GM19099 (cell line): ENCODE results near the gene C5AR2.

Source experiments
- POLR2A ChIP-seq: IDR thresholded peaks from 3 replicates; pipeline ENCODE4 v1.6.1; 2011; ENCODE audit warnings: low read depth; ENCODE audit not compliant: insufficient read length; ENCODE audit errors: extremely low read depth

The C5AR2 gene

DNA sequence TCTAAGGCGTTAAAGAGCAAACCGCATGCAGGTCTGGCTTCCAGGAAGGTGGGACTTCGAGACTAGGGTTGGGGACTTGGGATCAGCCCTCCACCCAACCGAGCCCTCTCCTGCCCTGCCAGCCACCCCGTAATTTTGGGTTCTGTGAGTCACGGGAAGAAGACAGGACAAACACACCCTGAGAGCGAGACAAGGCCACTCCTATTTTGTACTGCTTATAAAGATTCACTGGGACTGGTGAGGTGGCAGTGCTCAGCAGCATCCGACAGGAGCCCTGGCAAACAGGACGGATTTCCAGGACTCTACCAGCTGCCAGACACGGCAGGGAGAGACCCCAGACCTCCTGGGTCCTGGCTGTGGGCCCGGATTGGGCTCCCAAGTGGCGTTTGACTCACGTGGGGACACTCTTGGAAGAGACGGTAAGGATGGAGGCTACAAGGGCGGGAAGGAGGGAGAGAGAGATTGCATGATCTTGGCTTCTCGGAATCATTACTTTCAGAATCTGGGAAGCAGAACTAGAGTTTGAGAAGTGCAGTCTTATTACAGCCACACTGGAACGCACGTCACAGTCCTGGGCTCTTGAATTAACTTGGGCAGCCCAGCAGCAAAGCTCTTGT, at the start of gene C5AR2:
C5AR2 (plus strand) TSS at position 245 of the 617 bp plus-strand sequence. CDS start 8,625 bp downstream, outside the sequence.
- TF ChIP-seq POLR2A: no peak

DNA sequence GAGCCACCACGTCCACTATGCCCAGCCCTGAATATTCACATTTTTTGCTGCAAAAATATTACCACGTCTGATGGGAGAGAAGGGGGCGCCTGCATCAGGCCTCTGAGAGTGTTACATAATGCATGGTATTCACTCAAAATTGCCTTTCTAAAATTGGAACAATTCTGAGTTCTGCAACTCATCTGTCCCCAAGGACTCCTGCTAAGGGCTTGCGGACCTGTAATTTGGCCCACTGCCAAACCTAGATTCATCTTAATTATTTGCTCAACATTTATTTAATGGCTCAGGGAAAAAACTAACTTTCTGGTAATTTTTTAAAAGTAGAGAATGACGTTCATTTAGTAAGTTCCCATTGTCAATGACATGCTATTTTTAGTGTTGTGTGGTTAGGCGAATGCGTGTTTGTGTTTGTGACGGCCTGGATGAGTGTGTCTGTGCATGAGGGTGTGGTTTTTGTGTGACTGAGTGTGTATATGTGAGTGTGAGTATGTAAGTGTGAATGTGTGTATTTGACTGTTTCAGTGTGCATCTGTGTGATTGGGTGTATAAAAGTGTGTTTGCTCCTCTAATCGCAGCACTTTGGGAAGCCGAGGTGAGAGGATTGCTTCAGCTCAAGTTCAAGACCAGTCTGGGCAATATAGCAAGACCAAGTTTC, 48.4 kb upstream of the C5AR2 start:
- TF ChIP-seq POLR2A: no peak

DNA sequence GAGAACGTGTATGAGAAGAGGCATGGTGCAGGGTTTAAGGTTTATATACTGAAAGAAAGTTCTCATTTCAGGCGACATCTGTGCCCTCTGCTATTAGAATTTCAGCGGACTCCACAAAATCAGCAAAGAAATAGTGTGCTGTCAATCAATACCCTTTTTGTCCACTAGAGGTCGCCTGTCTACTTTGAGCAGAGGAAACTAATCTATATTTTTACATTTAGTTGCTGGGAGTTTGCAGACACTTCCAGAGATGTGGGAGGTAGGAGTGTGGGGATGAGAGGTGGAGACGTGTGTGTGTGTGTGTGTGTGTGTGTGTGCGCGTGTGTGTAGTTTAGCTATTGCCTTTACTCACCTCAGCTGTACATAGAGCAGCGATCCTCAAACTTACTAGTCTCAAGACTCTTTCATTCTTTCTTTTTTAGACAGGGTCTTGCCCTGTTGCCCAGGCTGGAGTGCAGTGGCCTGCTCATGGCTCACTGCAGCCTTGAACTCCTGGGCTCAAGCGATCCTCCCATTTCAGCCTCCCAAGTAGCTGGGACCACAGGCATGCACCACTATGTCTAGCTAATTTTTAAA, 47.6 kb upstream of the C5AR2 start:
- no peak for TF ChIP-seq POLR2A

DNA sequence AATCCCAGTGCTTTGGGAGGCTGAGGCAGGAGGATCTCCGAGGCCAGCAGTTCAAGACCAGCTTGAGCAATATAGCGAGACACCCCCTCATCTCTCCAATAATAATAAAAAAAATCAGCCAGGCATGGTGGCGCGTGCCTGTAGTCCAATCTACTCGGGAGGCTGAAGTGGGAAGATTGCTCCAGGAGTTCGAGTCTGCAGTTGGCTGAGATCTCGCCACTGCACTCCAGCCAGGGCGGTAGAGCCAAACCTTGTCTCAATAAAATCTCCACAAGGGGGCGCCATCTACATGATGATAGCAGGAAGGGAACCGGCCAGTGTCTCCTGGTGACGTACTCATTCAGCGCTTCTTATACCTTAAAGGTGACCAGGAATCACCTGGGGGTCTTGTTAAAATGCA, 35.9 kb upstream of the C5AR2 start:
- TF ChIP-seq POLR2A: no peak

DNA sequence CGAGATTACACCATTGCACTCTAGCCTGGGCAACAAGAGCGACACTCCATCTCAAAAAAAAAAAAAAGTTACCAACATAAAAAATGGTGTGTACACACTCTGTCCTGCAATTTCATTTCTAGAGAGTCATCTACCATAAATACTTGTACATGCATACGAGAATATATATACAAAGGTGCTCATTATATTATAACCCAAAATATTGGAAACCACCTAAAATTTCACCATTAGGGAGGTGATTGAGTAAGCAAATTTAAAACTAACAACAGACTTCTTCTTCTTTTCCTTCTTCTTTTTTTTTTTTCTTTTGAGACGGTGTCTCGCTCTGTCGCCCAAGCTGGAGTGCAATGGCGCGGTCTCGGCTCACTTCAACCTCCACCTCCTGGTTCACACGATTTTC, 29.7 kb upstream of the C5AR2 start:
- no peak for TF ChIP-seq POLR2A

DNA sequence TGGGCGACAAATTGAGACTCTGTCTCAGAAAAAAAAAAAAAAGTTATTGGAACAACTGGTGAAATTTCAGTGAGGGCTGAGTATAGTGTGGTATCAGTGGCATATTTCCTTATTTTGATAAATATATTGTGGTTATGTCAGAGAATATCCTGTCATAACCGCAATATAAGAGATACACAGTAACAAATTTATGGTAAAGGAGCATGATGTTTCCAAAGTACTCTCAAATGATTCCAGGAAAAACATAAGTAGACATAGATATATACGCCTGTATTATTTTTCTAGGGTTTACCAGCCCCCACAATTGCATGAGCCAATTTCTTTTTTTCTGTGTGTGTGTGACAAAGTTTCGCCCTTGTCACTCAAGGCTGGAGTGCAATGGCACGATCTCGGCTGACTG, 28.0 kb upstream of the C5AR2 start:
- TF ChIP-seq POLR2A: no peak

DNA sequence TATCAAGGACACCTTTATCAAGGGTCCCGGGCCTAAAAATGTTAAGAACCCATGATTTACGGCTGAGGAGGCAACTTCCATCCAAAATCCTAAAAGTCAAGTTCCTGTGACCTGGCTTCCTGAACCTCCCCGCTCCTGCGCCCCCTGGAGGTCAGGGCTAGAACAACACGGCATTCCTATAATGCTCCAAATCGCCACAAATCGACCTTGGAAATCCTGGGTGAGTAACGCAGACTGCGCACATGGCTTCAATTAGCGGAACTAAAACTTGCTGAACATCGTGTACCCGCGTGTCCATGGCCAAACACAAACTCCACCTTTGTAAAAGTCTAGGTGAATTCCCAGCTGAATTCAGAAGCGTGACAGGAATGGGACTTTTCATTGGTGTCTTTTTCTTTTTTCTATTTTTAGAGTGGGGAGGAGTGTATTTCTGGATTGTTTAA, 26.6 kb upstream of the C5AR2 start:
- no peak for TF ChIP-seq POLR2A

DNA sequence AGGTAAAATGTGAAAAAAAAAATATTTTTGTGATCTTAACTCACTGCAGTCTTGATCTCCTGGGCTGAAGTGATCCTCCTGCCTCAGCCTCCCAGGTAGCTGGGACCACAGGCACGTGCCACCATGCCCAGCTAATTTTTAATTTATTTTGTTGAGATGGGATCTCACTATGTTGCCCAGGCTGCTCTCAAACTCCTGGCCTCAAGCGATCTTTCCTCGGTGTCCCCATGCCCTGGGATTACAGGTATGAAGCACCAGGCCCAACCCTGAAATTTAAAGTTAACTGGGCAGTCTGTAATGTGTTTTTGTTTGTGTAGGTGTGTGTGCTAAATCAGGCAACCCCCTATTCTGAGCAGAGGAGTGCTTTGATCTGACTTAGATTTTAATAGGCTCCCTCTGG, 25.7 kb upstream of the C5AR2 start:
- no peak for TF ChIP-seq POLR2A

DNA sequence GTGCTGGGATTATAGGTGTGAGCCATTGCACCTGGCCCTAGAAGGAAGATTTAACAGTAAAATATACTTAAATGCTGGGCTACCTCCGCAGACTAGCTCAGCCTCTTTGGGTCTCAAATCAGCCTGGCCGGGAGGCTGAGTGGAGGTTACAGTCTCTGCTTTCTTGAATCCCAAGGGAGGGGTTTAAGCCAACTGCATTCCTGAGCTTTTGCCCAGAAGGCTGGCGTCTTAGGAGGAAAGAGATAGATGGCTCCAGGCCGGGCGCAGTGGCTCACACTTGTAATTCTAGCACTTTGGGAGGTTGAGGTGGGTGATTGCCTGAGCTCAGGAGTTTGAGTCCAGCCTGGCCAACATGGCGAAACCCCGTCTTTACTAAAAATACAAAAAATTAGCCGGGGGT, 22.9 kb upstream of the C5AR2 start:
- no peak for TF ChIP-seq POLR2A

DNA sequence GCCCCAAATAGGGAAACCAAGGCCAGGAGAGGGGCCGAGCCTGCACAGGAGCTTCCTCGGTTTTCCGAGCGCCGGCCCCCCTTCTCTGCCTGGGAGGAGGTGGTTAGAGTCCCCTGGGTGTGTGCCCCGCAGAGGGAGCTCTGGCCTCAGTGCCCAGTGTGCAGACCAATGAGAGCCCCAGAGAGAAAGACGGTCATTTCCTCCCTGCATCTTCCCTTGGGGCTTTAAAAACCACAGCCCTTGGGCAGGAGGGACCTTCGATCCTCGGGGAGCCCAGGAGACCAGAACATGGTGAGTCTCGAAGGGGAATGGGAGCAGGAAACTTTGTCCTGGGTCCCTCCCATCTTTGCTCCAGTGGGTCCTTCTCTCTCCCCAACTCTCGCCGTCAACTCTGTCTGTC, 22.4 kb upstream of the C5AR2 start, which contains the start of gene C5AR1:
C5AR1 (plus strand) TSS at position 254 of the 400 bp plus-strand sequence; CDS start at position 289, 35 bp downstream.
- TF ChIP-seq POLR2A: no peak

DNA sequence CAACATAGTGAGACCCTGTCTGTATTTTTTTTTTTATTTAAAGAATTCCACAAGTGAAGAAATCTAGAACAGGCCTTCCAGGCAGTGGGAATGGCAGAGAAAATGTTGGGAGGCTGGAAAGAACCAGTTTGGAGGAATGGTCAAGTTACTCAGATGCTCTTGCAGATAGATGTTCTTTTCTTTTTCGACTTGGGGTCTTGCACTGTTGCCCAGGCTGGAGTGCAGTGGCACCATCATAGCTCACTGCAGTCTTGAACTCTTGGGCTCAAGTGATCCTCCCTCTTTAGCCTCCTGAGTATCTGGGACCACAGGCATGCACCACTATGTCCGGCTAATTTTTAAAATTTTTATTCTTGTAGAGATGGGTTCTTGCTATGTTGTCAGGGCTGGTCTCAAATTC, 21.7 kb upstream of the C5AR2 start:
- no peak for TF ChIP-seq POLR2A

DNA sequence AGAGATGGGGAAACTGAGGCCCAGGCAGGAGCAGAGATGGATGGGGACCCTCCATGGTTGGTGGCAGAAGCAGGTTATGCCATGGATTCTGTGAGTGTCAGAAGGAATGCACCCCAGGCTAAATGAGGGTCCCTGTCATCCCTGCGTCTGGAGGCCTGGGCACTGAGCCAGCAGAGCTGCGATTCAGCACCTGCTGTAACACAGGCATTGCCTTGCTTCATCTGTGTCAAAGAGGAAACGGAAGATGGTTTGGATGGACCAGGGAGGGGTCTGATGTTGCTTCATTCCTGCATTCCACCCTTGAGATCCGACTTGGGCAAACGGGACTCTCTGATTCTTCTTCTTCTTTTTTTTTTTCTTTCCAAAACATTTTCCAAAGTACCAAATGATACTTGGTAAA, 21.2 kb upstream of the C5AR2 start:
- no peak for TF ChIP-seq POLR2A

DNA sequence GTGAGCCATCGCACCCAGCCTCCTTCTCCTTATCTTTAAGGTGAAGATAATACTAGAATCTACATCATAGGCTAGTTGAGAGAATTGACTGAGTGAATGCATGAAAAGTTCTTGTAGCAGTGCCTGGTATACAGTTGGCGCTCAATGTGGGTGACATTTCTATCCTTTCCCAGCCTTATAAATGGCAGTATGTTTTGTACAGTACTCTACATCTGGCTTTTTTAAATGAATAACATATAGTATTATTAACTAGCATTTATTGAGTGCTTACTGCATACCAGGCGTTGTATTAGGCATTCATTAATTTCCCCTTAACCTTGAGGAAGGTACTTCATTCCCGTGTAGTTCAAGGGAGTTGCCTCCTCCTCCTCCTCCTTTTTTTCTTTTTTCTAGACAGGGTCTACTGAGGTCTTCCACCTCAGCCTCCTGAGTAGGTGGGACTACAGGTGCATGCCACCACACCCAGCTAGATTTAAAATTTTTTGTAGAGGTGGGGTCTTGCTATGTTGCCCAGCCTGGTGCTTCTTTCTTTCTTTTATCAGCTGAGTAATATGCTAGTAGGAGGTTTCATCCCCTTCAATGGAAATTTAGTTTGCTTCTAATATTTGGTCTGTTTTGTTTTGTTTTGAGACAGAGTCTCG, 19.5 kb upstream of the C5AR2 start:
- TF ChIP-seq POLR2A: no peak

DNA sequence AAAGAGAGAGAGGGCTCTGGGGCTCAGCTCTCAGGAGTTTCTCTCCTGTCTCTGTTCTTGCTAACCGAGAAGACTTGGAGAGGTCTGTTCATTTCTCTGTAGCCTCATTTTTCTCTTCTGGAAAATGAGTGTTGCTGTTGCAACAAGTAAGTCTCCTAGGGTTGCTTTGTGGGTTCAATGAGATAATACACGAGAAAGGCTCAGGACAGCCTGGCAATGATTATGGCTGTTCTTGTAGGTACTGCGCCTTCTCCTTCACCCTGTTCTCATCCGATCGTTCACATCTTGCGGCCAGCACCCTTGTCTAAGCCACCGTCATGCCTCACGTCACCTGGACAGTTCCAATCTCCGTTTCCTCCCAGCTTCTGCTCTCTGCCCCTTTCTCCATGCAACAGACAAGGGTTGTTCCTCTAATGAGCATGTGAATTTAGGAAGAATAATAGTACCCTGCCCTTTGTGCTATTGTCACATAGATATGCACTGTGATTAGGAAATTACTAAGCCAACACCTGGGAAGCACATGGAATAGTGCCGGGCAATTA, 18.1 kb upstream of the C5AR2 start:
- TF ChIP-seq POLR2A: no peak

DNA sequence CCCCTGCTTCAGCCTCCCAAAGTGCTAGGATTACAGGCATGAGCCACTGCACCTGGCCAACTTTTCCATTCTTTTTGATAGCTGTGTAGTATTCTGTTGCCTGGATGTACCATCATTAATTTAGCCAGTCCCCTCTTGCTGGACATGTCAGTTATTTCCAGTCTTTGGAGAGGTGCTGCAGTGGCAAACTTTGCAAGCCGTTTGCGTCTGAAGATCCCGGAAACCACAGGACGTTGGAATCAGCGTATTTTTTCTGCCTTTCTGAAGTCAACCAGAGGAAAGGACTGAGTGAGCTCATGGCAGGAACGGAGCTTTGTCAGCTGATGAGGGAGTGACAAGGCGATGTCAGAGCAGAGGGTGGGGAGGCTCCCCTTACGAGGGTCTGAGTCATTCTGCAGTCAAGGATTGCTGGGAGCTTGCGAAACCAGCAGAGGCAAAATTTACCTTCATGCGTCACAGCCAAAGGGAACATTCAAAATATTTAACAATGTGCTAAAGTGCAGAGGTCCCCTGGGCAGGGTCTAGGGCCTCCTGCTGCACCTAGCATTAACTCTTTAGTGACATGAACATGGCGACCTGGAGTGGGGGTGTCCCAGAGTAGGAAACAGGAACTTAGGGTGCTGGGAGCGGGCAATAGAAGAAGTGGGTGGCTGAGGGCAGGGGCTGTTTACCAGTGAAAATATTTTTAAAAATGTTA, 16.7 kb upstream of the C5AR2 start:
- no peak for TF ChIP-seq POLR2A

DNA sequence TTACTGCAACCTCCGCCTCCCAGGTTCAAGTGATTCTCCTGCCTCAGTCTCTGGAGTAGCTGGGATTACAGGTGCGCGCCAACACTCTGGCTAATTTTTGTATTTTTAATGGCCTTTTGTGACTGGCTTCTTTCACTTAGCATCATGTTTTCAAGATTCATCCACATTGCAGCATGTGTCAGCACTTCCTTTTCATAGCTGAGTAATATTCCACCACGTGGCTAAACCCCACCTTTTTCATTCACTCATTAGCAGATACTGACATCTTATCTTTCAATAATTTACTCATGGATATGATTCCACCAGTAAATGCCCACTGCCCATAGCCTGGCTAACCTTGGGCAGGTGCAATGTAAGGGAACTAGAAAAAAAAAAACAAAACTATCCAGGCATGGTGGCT, 15.5 kb upstream of the C5AR2 start:
- no peak for TF ChIP-seq POLR2A
